Right lobe of liver (tissue), 6 donors: Measurements from ENCODE around the gene SLC24A3. TPM values are rescaled to one million over a fixed set of nuclear protein-coding genes. Genes with fewer than 3 reads are reported as not detected.

Experiments used
- ATAC-seq, 4 donors: fragments of 200-7000 bp; cut with Tn5 transposase; one replicate each; pipeline ENCODE4 v1.9.1; 2020; ENCODE audit warnings: mild to moderate bottlenecking in 4 of 4, moderate library complexity in 4 of 4
- DNase-seq, 3 donors: peaks; one replicate each; pipeline ENCODE4 v3.0.0-alpha.2; 2020
- H3K27ac ChIP-seq, 3 donors: fragments of 200-600 bp; one replicate each; pipeline ENCODE4 v1.8.0; 2022
- H3K27me3 ChIP-seq, 2 donors: fragments of 200-600 bp; one replicate each; pipeline ENCODE4 v1.8.0; 2022
- H3K36me3 ChIP-seq, 4 donors: fragments of 200-600 bp; sonication (generic) in 1 of 4; one replicate each; pipeline versions ENCODE4 v1.5.1 to v1.8.0; 2017 to 2022; ENCODE audit warnings: control low read depth in 1 of 4
- H3K4me1 ChIP-seq, 4 donors: fragments of 200-600 bp; sonication (generic) in 1 of 4; one replicate each; pipeline versions ENCODE4 v1.5.1 to v1.8.0; 2017 to 2022; ENCODE audit warnings: control low read depth in 1 of 4
- H3K4me3 ChIP-seq, 3 donors: fragments of 200-600 bp; one replicate each; pipeline ENCODE4 v1.8.0; 2022
- H3K9me3 ChIP-seq, 4 donors: fragments of 200-600 bp; sonication (generic) in 1 of 4; one replicate each; pipeline versions ENCODE4 v1.5.1 to v1.8.0; 2017 to 2022; ENCODE audit warnings: control low read depth in 1 of 4
- POLR2A ChIP-seq: fragments of 450-650 bp; IDR thresholded peaks from one replicate; pipeline ENCODE4 v1.6.1; 2017; ENCODE audit warnings: antibody characterized with exemption, mild to moderate bottlenecking
- WGBS: methylation state at CpG from one replicate; pipeline ENCODE4 v1.1.6; 2018; ENCODE audit warnings: low coverage, low lambda C conversion rate; ENCODE audit not compliant: insufficient coverage; ENCODE audit errors: missing lambda C conversion rate; 5-methylcytosine and 5-hydroxymethylcytosine counted together
- intact Hi-C, 2 donors: fragments of 100-400 bp; cut with DNase I; formaldehyde crosslinking; loops; one replicate each; pipeline versions ENCODE4 v1.11.2 to v1.14.1; 2022
- total RNA-seq, 6 experiments: library from RNA; depleted of rRNA in 2 of 6; stranded (reverse); fragments of >200 nt in 2 of 6; fragmentation: NEBNext Ultra II Directional in 3 of 6; extraction: Animal tissue kit (Norgen Biotek cat#: 25700) in 3 of 6; gene quantifications; one replicate each; pipeline versions ENCODE4 v1.1.0 to v1.2.4, GENCODE V29; 2016 to 2023
- TF ChIP-seq, protein P1 (sequence below), 4 donors: fragments of 200-600 bp in 3 of 4; fragments of 450-650 bp in 1 of 4; IDR thresholded peaks; one replicate each; pipeline versions ENCODE4 v1.5.1 to v1.8.0; 2016 to 2022; ENCODE audit warnings: antibody characterized with exemption in 4 of 4, mild to moderate bottlenecking in 2 of 4
- donor health status: DM: no; HTN: yes; CAD: no.
- donor health status: DM: no; HTN: no; CAD: no.
- donor health status: DM: no; HTN: no; CAD: no.
- donor health status: DM: no; HTN: yes; CAD: no.
- donor health status: DM: no; HTN: yes; CAD: no.

Gene SLC24A3
- total RNA-seq, 6 experiments from 2014 or later = 0.06 to 0.49 (median 0.27) TPM

DNA sequence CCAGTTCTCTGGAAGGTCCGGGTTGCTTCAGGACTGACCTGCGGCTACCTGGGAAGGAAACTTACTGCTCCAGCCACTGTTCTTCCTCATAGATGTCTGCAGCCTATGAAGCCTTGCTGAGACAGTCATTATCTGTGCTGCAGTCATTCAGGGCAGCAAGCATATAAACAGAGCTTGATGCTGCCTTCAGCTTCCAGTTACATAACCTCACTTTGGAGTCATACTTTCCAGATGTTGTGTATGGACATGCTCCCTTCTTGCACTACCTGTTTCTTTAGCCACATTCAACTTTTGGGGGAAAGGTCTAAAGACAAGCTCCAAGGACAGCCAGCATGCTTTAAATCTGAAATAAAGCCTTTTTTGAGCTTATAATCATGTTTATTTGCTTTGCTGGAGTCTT is 98.1 kb downstream of the SLC24A3 start:
- no peak for DNase-seq
- Histone ChIP-seq H3K4me3 (no peak overlapping the region), H3K4me1 (no peaks in the 10 kb centered on the region), H3K9me3 (no peaks in the 10 kb centered on the region), H3K27me3 (no peaks in the 10 kb centered on the region), H3K36me3 (no peaks in the 10 kb centered on the region), H3K27ac (no peak overlapping the region)
- no peak for ATAC-seq
- TF ChIP-seq, protein P1, sequence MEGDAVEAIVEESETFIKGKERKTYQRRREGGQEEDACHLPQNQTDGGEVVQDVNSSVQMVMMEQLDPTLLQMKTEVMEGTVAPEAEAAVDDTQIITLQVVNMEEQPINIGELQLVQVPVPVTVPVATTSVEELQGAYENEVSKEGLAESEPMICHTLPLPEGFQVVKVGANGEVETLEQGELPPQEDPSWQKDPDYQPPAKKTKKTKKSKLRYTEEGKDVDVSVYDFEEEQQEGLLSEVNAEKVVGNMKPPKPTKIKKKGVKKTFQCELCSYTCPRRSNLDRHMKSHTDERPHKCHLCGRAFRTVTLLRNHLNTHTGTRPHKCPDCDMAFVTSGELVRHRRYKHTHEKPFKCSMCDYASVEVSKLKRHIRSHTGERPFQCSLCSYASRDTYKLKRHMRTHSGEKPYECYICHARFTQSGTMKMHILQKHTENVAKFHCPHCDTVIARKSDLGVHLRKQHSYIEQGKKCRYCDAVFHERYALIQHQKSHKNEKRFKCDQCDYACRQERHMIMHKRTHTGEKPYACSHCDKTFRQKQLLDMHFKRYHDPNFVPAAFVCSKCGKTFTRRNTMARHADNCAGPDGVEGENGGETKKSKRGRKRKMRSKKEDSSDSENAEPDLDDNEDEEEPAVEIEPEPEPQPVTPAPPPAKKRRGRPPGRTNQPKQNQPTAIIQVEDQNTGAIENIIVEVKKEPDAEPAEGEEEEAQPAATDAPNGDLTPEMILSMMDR (IDR thresholded peaks at IDR 0.05) = no peak
- no peak for TF ChIP-seq POLR2A
- intact Hi-C loops = no loop called here
- no CpG with 5 or more reads among the region's 2 CpGs for WGBS

DNA sequence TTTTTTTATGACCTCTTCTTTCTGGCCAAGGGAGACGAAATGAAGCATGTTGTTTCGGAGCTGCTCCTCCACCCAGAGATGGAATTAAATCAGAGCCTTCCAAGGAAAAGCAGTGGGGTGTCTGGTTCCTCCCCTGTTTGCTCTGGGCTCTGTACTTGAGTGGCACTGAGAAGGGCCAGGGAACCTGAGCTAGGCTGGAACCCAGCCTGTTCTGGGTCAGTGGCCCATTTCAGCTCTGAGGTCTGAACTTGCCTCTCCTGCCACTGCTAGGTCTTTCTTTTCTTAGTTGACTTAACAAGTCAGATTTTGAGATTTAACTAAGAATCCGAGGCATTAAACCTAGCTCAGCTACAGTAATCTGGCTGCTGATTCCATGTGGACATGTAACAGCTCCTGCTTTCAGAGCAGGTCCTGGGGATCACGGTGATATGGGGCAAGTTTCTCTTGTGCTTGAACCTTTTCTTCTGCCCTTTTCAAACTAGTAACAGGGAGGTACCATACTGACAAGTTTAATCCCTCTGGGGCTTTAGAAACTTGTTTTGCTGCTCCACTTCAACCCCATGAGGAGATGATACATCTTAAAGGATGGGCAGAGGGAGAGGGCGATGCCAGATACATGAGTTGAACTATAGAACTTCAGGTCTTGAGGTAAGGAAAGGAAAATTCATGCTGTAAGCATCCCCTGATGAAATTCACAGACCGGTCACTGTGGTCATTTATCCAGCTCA is 101.1 kb downstream of the SLC24A3 start:
- H3K27ac ChIP-seq = no peak overlapping the region
- WGBS = 60% methylated on average over 5 of the region's 6 CpGs

DNA sequence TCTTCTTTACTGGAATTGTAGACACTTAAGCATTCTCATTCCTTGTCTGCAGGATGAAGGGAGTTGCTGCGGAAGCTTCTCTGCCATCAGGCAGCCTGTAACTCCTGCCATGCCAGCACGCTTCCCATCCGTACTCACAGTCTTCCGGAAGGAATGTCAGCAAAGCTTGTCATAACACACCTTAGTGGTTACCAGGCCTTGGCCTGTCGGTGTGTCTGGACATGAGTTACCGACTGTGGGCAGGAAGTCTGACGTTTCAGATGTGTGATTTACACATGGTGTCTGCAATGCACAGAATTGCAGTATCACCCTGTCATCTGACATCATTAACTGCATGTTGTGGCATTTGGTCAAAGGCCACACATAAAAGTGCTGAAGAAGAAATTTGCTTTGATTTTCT is 102.2 kb downstream of the SLC24A3 start:
- no peaks in the 10 kb centered on the region for H3K36me3 ChIP-seq
- TF ChIP-seq, protein P1 (IDR thresholded peaks at IDR 0.05) = no peak
- no peak for TF ChIP-seq POLR2A
- intact Hi-C loops = no loop called here
- DNase-seq (no peak), ATAC-seq (no peak)
- 60% methylated on average over 3 of the region's 7 CpGs for WGBS
- H3K27ac ChIP-seq = no peak overlapping the region
- no peak overlapping the region for H3K4me3 ChIP-seq
- no peaks in the 10 kb centered on the region for H3K4me1 ChIP-seq
- H3K27me3 ChIP-seq = no peaks in the 10 kb centered on the region
- no peaks in the 10 kb centered on the region for H3K9me3 ChIP-seq

More for the DNA sequence above, 101.1 kb downstream of the SLC24A3 start:
- Histone ChIP-seq H3K4me1 (no peaks in the 10 kb centered on the region), H3K36me3 (no peaks in the 10 kb centered on the region), H3K9me3 (no peaks in the 10 kb centered on the region), H3K4me3 (no peak overlapping the region), H3K27me3 (no peaks in the 10 kb centered on the region)
- ATAC-seq (no peak), DNase-seq (no peak)
- no peak for TF ChIP-seq POLR2A
- TF ChIP-seq, protein P1 (IDR thresholded peaks at IDR 0.05) = no peak
- intact Hi-C loops = no loop called here

DNA sequence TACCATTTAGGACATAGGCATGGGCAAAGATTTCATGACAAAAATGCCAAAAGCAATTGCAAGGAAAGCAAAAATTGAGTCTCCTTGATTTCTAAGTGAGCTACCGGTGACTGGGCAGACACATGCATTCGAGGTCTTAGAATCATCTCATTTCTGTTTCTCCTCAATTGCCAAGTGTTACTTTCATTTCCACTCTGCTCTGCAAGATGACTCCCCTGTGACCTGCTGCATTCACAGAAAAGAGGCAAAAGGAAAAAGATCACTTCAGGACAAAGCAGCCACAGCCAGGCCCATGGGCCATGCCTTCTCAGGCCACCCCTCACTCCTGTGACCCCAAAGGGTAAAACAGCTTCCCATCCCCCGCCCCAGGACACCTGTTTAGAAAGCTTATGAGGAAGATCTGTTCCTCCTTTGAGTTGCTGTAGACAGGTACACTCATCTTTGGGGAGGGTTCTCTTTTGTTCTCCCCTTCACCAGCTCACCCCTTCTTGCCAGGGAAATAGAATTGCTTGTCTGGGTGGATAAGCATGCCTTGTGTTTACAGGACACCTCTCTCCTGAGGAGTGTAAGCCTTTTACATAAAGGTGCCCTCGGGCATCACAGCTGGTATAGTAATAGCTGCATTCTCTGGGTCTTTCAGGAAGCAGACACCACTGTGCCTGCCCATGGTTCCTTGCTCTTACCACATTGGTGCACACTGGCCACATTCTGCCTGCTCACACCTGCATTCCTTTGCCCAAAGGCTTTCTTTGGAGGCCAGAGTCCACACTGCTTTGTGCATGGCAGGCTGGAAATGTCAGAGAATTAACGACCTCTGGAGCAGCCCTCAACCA is 105.0 kb downstream of the SLC24A3 start:
- ATAC-seq (peak in 1 of 4 donors; percentile 28), DNase-seq (no peak)
- Histone ChIP-seq H3K9me3 (no peaks in the 10 kb centered on the region), H3K4me1 (no peaks in the 10 kb centered on the region), H3K36me3 (no peaks in the 10 kb centered on the region), H3K27me3 (no peaks in the 10 kb centered on the region), H3K27ac (no peak overlapping the region), H3K4me3 (no peak overlapping the region)
- intact Hi-C loops = no loop called here
- WGBS = 32% methylated on average over 5 of the region's 5 CpGs
- TF ChIP-seq, protein P1 (IDR thresholded peaks at IDR 0.05) = no peak
- TF ChIP-seq POLR2A = no peak
